GM12878 (cell line): ENCODE results near the gene ANKRD37. TPM values are rescaled to one million over a fixed set of nuclear protein-coding genes. Genes with fewer than 3 reads are reported as not detected.

ENCODE experiments used
- ATAC-seq: fragments of 200-7000 bp; cut with Tn5 transposase; 3 replicates; pipeline ENCODE4 v1.9.1; 2020; ENCODE audit warnings: mild to moderate bottlenecking, moderate library complexity
- BruUV-seq: library from RNA; stranded (reverse); fragments of 400-500 nt; replicated peaks from 2 replicates; lab custom pipeline; 2021; lab: Mats Ljungman, UMichigan
- CTCF ChIA-PET: fragments of 300-600 bp; sonication (Branson Sonifier 250); formaldehyde crosslinking; extraction: SDS; loops from one replicate; lab custom pipeline; 2021; ENCODE audit warnings: inconsistent platforms; lab: Yijun Ruan, JAX
- POLR2A ChIA-PET: fragments of 350-600 bp; formaldehyde crosslinking; extraction: SDS; loops from one replicate; lab custom pipeline; 2021; ENCODE audit warnings: inconsistent platforms; lab: Charles Lee
- RAD21 ChIA-PET: fragments of 300-600 bp; sonication (Branson Sonifier 250); formaldehyde crosslinking; loops from one replicate; lab custom pipeline; 2023; ENCODE audit warnings: antibody characterized with exemption; ENCODE audit not compliant: unreplicated experiment; lab: Charles Lee
- SMC1A ChIA-PET: fragments of 300-600 bp; sonication (Branson Sonifier 250); formaldehyde crosslinking; loops from one replicate; lab custom pipeline; 2023; ENCODE audit not compliant: unreplicated experiment, uncharacterized antibody; lab: Charles Lee
- DNase-seq: peaks from one replicate; pipeline ENCODE4 v3.0.0-alpha.2; 2011; ENCODE audit warnings: low read depth, low spot score
- FAIRE-seq: peaks from 3 replicates; lab custom pipeline; 2011; peaks lifted over from hg19 to GRCh38; lab: Jason Lieb, UNC
- H2AFZ ChIP-seq: 2 replicates; pipeline ENCODE4 v1.6.0; 2011; ENCODE audit warnings: low read depth, low read length, control low read depth; ENCODE audit not compliant: control insufficient read depth
- H3K27ac ChIP-seq: 2 replicates; pipeline ENCODE4 v1.5.1; 2011; ENCODE audit warnings: control low read depth; ENCODE audit not compliant: control insufficient read depth, insufficient read depth
- H3K27me3 ChIP-seq, 2 experiments: replicated peaks in 1 of 2; 2 replicates each; pipeline versions ENCODE4 v1.6.0 to v1.6.1; 2011; ENCODE audit warnings: low read length in 1 of 2; ENCODE audit not compliant: control insufficient read depth in 2 of 2, insufficient read depth in 2 of 2
- H3K36me3 ChIP-seq, 2 experiments: 2 replicates each; pipeline ENCODE4 v1.5.1; 2011; ENCODE audit warnings: low read length in 1 of 2; ENCODE audit not compliant: control insufficient read depth in 2 of 2, insufficient read depth in 2 of 2
- H3K4me1 ChIP-seq: 2 replicates; pipeline ENCODE4 v1.6.1; 2011; ENCODE audit warnings: mild to moderate bottlenecking, low read length, moderate library complexity, mixed read lengths; ENCODE audit not compliant: control insufficient read depth, insufficient read depth
- H3K4me2 ChIP-seq: 2 replicates; pipeline ENCODE4 v1.6.0; 2011; ENCODE audit warnings: control low read depth; ENCODE audit not compliant: control insufficient read depth, insufficient read depth
- H3K4me3 ChIP-seq: fragments of 200-600 bp; sonication (generic); 2 replicates; pipeline ENCODE4 v1.5.1; 2016
- H3K79me2 ChIP-seq: 2 replicates; pipeline ENCODE4 v1.6.0; 2011; ENCODE audit warnings: low read length; ENCODE audit not compliant: control insufficient read depth, insufficient read depth
- H3K9ac ChIP-seq: 2 replicates; pipeline ENCODE4 v1.8.0; 2011; ENCODE audit warnings: low read length, control low read depth, mixed read lengths; ENCODE audit not compliant: control insufficient read depth, insufficient read depth
- H3K9me3 ChIP-seq: replicated peaks from 3 replicates; pipeline ENCODE4 v1.5.1; 2011; ENCODE audit warnings: mild to moderate bottlenecking, low read length; ENCODE audit not compliant: control insufficient read depth, insufficient read depth
- H4K20me1 ChIP-seq: 2 replicates; pipeline ENCODE4 v1.6.0; 2011; ENCODE audit not compliant: control insufficient read depth, insufficient read depth
- ASH2L ChIP-seq: fragments of 300-600, 200-600 bp; sonication (generic); IDR thresholded peaks from 2 replicates; pipeline ENCODE4 v1.6.1; 2017; ENCODE audit warnings: low read depth, mild to moderate bottlenecking, borderline replicate concordance
- CHD1 ChIP-seq: IDR thresholded peaks from 2 replicates; pipeline ENCODE4 v1.6.1; 2012; ENCODE audit warnings: low read depth, low read length, improper control_type of control experiment
- CREB1 ChIP-seq: IDR thresholded peaks from 2 replicates; pipeline ENCODE4 v1.6.1; 2012; ENCODE audit warnings: low read depth, mild to moderate bottlenecking, inconsistent platforms
- FOXM1 ChIP-seq: IDR thresholded peaks from 2 replicates; pipeline ENCODE4 v1.6.1; 2012; ENCODE audit warnings: low read depth, mild to moderate bottlenecking, inconsistent platforms, low read length, moderate library complexity
- HDAC2 ChIP-seq: fragments of 200-600 bp; sonication (generic); IDR thresholded peaks from 2 replicates; pipeline ENCODE4 v1.6.1; 2017
- IKZF2 ChIP-seq, 2 experiments: fragments of 450-650 bp; IDR thresholded peaks; 2 replicates each; pipeline ENCODE4 v1.6.1; 2017; ENCODE audit warnings: mild to moderate bottlenecking in 2 of 2, moderate library complexity in 2 of 2
- IRF5 ChIP-seq: fragments of 450-650 bp; IDR thresholded peaks from 2 replicates; pipeline ENCODE4 v1.6.1; 2017; ENCODE audit warnings: borderline replicate concordance
- NFYA ChIP-seq: IDR thresholded peaks from 2 replicates; pipeline ENCODE4 v1.6.1; 2011; ENCODE audit warnings: low read depth, mild to moderate bottlenecking, low read length, improper control_type of control experiment, borderline replicate concordance
- PBX3 ChIP-seq: IDR thresholded peaks from 2 replicates; pipeline ENCODE4 v1.6.1; 2011; ENCODE audit warnings: mild to moderate bottlenecking, low read depth, low read length, moderate library complexity; ENCODE audit not compliant: insufficient replicate concordance
- RAD51 ChIP-seq: fragments of 450-650 bp; IDR thresholded peaks from 2 replicates; pipeline ENCODE4 v1.6.1; 2016; ENCODE audit warnings: moderate library complexity, mild to moderate bottlenecking, inconsistent platforms
- RUNX3 ChIP-seq: IDR thresholded peaks from 2 replicates; pipeline ENCODE4 v1.6.1; 2012; ENCODE audit warnings: low read length, inconsistent platforms
- SIN3A ChIP-seq: IDR thresholded peaks from 2 replicates; pipeline ENCODE4 v1.6.1; 2012; ENCODE audit warnings: low read depth, low read length, improper control_type of control experiment
- USF1 ChIP-seq: IDR thresholded peaks from 2 replicates; pipeline ENCODE4 v1.6.1; 2011; ENCODE audit warnings: borderline replicate concordance, low read depth, mild to moderate bottlenecking, moderate library complexity, mixed read lengths, low read length; ENCODE audit not compliant: insufficient read depth; ENCODE audit errors: extremely low read length
- ZBED1 ChIP-seq: IDR thresholded peaks from 2 replicates; pipeline ENCODE4 v1.6.1; 2016; ENCODE audit warnings: borderline replicate concordance
- ZBTB33 ChIP-seq: fragments of 450-650 bp; IDR thresholded peaks from 2 replicates; pipeline ENCODE4 v1.6.1; 2017; ENCODE audit warnings: mild to moderate bottlenecking
- ZBTB40 ChIP-seq: fragments of 450-650 bp; IDR thresholded peaks from 2 replicates; pipeline ENCODE4 v1.6.1; 2016; ENCODE audit warnings: mild to moderate bottlenecking, moderate library complexity, borderline replicate concordance
- WGBS: methylation state at CpG from one replicate; pipeline ENCODE4 v1.1.6; 2016; ENCODE audit warnings: low lambda C conversion rate; ENCODE audit not compliant: insufficient replicate concordance, insufficient coverage; ENCODE audit errors: missing lambda C conversion rate; 5-methylcytosine and 5-hydroxymethylcytosine counted together
- in situ Hi-C: fragments of 300-500 bp; cut with MboI; formaldehyde crosslinking; loops from 9 replicates; pipeline ENCODE4 v1.14.3; 2018; ENCODE audit warnings: mixed read lengths
- intact Hi-C: fragments of 100-400 bp; cut with micrococcal nuclease; formaldehyde crosslinking; loops from one replicate; pipeline ENCODE4 v1.14.2; 2022; ENCODE audit not compliant: unreplicated experiment
- polyA plus RNA-seq, 11 experiments: library from polyadenylated mRNA; depleted of rRNA in 4 of 11; unstranded in 6 of 11; stranded (reverse) in 5 of 11; fragments of >200 nt; fragmentation: Nextera tagmentation in 4 of 11; fragmentation: Illumina TruSeq in 1 of 11; extraction: Ambion mirVana in 4 of 11; extraction: Trizol in 1 of 11; gene quantifications; 1 replicate in 1 of 11; 2 replicates in 10 of 11; pipeline versions ENCODE4 v1.2.1 to v1.2.3, GENCODE V29; 2011 to 2016; ENCODE audit warnings: inconsistent platforms in 2 of 11, missing spikeins in 2 of 11, low read depth in 1 of 11
- total RNA-seq, 4 experiments: library from RNA; depleted of rRNA in 3 of 4; stranded (reverse); fragments of >200 nt in 3 of 4; fragmentation: Illumina TruSeq in 1 of 4; extraction: Trizol in 1 of 4; gene quantifications; 2 replicates each; pipeline versions ENCODE4 v1.2.1 to v1.2.3, GENCODE V29; 2013 to 2021

ANKRD37 gene
- total and polyA plus RNA-seq, 10 of the 15 experiments (the other 5 are each of a cell fraction or from before 2014, with no cell fraction given) = 10.6 to 67.9 (median 24.2) TPM

GRCh38 chr4:185408432-185408831 lies 11.8 kb downstream of the ANKRD37 start:
- no peak overlapping the region for H3K27ac ChIP-seq
- intact Hi-C loops (no loop called here), in situ Hi-C loops (no loop called here)
- H3K4me3 ChIP-seq = no peak overlapping the region
- FAIRE-seq = no peak
- H3K9ac ChIP-seq = no peak overlapping the region
- H3K79me2 ChIP-seq = no peaks in the 10 kb centered on the region
- ChIA-PET RAD21 (no interaction called here), CTCF (interaction anchor here (1.3 kb wide), 1 partner anchor 15 kb away, joined by 7 read pairs; no protein-coding TSS in a partner anchor), SMC1A (interaction anchor here (1.9 to 4.9 kb wide), 2 partner anchors 12 to 17 kb away, joined by 4 to 25 read pairs; partner anchors contain the start of genes ANKRD37 and LRP2BP), POLR2A (no interaction called here)
- no peak for ATAC-seq
- no peaks in the 10 kb centered on the region for H4K20me1 ChIP-seq
- H3K4me2 ChIP-seq = no peak overlapping the region
- DNase-seq = no peak
- no TSS peak for BruUV-seq
- H3K4me1 ChIP-seq = peaks cover 6% of the 10 kb centered on the region; the same call in 1 of the 2 replicates
- H3K27me3 ChIP-seq = no peaks in the 10 kb centered on the region
- no peak overlapping the region for H2AFZ ChIP-seq
- H3K36me3 ChIP-seq = peaks cover 0 to 19% of the 10 kb centered on the region in 2 experiments; a peak in 2 of 4 replicates
- 92% methylated on average over 2 of the region's 2 CpGs for WGBS
- peaks cover 2% of the 10 kb centered on the region; the same call in 2 of the 3 replicates for H3K9me3 ChIP-seq
- TF ChIP-seq IRF5 (no peak), CREB1 (no peak), CHD1 (no peak), FOXM1 (no peak), SIN3A (no peak), PBX3 (no peak), IKZF2 (IDR thresholded peaks at IDR 0.05) (no peak), USF1 (no peak), ASH2L (no peak), RUNX3 (no peak), HDAC2 (no peak), NFYA (no peak), ZBED1 (no peak), RAD51 (no peak), ZBTB40 (no peak), ZBTB33 (no peak)
